Gastroesophageal sphincter (tissue), 3 donors: ENCODE results near the gene ATP5F1E.

ENCODE experiments used
- POLR2A ChIP-seq, 2 donors: fragments of 450-650 bp; IDR thresholded peaks; one replicate each; pipeline ENCODE4 v1.6.1; 2017; ENCODE audit warnings: antibody characterized with exemption in 2 of 2, mild to moderate bottlenecking in 2 of 2, moderate library complexity in 1 of 2
- POLR2AphosphoS5 ChIP-seq: sonication (generic); formaldehyde crosslinking; IDR thresholded peaks from one replicate; pipeline ENCODE4 v1.6.1; 2017; ENCODE audit warnings: antibody characterized with exemption
- TF ChIP-seq, protein P1 (sequence below), 4 experiments: fragments of 200-600 bp in 2 of 4; fragments of 450-650 bp in 2 of 4; sonication (generic) in 1 of 4; IDR thresholded peaks; one replicate each; pipeline ENCODE4 v1.5.1; 2017 to 2019; ENCODE audit warnings: antibody characterized with exemption in 4 of 4, mild to moderate bottlenecking in 2 of 4, moderate library complexity in 2 of 4

GRCh38 chr20:58992911-58993310 lies 39.2 kb downstream of the ATP5F1E start:
- TF ChIP-seq, protein P1, sequence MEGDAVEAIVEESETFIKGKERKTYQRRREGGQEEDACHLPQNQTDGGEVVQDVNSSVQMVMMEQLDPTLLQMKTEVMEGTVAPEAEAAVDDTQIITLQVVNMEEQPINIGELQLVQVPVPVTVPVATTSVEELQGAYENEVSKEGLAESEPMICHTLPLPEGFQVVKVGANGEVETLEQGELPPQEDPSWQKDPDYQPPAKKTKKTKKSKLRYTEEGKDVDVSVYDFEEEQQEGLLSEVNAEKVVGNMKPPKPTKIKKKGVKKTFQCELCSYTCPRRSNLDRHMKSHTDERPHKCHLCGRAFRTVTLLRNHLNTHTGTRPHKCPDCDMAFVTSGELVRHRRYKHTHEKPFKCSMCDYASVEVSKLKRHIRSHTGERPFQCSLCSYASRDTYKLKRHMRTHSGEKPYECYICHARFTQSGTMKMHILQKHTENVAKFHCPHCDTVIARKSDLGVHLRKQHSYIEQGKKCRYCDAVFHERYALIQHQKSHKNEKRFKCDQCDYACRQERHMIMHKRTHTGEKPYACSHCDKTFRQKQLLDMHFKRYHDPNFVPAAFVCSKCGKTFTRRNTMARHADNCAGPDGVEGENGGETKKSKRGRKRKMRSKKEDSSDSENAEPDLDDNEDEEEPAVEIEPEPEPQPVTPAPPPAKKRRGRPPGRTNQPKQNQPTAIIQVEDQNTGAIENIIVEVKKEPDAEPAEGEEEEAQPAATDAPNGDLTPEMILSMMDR (IDR thresholded peaks at IDR 0.05), result no peak
- TF ChIP-seq POLR2AphosphoS5, result no peak
- no peak for TF ChIP-seq POLR2A (IDR thresholded peaks at IDR 0.05)
